ENCODE results near the gene RPS6KA4.
A peak's percentile ranks its signal among the peaks of the same experiment; 100 is the strongest.

Gene RPS6KA4

GRCh38 chr11:64316672-64317324 is 42.2 kb upstream of the RPS6KA4 start:
- 0 out of 2 replicates have a peak, but pooled peaks cover 6% of the 10 kb centered on the region for H3K36me3 ChIP-seq
- DNase-seq, result no peak
- H3K4me3 ChIP-seq (ENCODE audit: low read depth, low read length), result peak overlapping the region; percentile 78
- H3K27me3 ChIP-seq, result no peaks in the 10 kb centered on the region
- no peaks in the 10 kb centered on the region for H3K9me3 ChIP-seq
- no peaks in the 10 kb centered on the region for H3K4me1 ChIP-seq
- TF ChIP-seq, protein P1, sequence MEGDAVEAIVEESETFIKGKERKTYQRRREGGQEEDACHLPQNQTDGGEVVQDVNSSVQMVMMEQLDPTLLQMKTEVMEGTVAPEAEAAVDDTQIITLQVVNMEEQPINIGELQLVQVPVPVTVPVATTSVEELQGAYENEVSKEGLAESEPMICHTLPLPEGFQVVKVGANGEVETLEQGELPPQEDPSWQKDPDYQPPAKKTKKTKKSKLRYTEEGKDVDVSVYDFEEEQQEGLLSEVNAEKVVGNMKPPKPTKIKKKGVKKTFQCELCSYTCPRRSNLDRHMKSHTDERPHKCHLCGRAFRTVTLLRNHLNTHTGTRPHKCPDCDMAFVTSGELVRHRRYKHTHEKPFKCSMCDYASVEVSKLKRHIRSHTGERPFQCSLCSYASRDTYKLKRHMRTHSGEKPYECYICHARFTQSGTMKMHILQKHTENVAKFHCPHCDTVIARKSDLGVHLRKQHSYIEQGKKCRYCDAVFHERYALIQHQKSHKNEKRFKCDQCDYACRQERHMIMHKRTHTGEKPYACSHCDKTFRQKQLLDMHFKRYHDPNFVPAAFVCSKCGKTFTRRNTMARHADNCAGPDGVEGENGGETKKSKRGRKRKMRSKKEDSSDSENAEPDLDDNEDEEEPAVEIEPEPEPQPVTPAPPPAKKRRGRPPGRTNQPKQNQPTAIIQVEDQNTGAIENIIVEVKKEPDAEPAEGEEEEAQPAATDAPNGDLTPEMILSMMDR (IDR thresholded peaks at IDR 0.05; ENCODE audit: low read depth, low read length), result 0 out of 2 replicates have a peak, but pooled peaks have one; percentile 4

- TF ChIP-seq, protein P1 (IDR thresholded peaks at IDR 0.05; ENCODE audit: low read depth, low read length), result no peak
- H3K27me3 ChIP-seq, result no peaks in the 10 kb centered on the region
- H3K36me3 ChIP-seq, result 0 out of 2 replicates have a peak, but pooled peaks cover 6% of the 10 kb centered on the region
- peak; percentile 85 for DNase-seq
- no peaks in the 10 kb centered on the region for H3K9me3 ChIP-seq
- no peaks in the 10 kb centered on the region for H3K4me1 ChIP-seq
- peak within 1 kb of the TSS; percentile 78 for H3K4me3 ChIP-seq (ENCODE audit: low read depth, low read length)
Measured at GRCh38 chr11:64317325-64317960, 41.5 kb upstream of the RPS6KA4 start, which contains the start of gene TRMT112. Gene TRMT112 (minus strand): TSS chr11:64317559. CDS start chr11:64317526, 33 bp downstream.

GRCh38 chr11:64317961-64318765 is 40.8 kb upstream of the RPS6KA4 start, which contains the start of gene PRDX5:
Gene PRDX5 (plus strand): TSS chr11:64318121. CDS start chr11:64318216, 95 bp downstream.
- Histone ChIP-seq H3K27me3 (no peaks in the 10 kb centered on the region), H3K9me3 (no peaks in the 10 kb centered on the region), H3K4me1 (no peaks in the 10 kb centered on the region), H3K4me3 (ENCODE audit: low read depth, low read length) (peak within 1 kb of the TSS; percentile 78), H3K36me3 (0 out of 2 replicates have a peak, but pooled peaks cover 6% of the 10 kb centered on the region)
- DNase-seq, result peak; percentile 92
- TF ChIP-seq, protein P1 (IDR thresholded peaks at IDR 0.05; ENCODE audit: low read depth, low read length), result 0 out of 2 replicates have a peak, but pooled peaks have one; percentile 14

DNA sequence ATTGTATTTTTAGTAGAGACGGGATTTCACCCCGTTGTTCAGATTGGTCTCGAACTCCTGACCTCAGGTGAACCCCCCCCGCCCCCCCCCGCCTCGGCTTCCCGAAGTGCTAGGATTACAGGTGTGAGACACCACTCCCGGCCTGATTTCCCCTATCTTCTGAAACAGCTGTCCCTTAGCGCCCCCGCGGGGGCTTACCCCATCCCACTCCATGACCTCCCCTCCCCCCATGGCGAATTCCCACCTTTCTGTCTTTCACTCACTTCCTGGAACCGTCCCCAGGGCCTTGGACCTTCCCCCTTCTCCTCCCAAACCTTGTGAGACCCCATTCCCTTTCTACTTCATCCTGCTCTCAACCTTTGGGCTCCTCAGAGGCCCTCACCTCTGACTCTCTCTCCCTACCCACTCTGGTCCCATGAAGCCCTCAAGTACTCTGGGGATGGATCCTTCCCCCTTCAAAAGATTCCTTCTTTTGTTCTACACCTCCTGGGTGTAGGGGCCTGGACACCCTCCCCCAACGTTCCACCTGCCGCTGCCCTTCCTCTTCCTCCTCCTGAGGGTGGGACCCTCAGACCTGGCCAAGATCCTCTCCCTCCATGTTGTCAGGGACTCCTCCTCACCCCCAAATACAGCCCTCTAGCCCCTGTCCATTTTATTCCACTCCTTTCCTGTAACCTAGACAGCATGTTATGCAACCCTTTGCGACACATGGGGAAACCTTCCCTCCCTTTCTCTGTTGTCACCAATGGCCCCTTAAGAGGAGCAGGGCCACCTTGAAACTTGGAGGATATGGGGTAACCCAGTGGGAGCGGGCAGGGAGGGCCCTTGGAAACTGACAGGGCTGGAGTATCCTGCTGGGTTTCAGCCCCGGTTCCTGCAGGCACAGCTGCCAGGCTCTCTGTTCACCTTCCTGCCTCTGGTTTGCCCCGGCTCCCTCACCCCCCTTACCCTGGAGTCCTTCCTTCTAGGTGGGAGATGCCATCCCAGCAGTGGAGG is 39.9 kb upstream of the RPS6KA4 start:
- Histone ChIP-seq H3K27me3 (no peaks in the 10 kb centered on the region), H3K9me3 (no peaks in the 10 kb centered on the region), H3K36me3 (0 out of 2 replicates have a peak, but pooled peaks cover 6% of the 10 kb centered on the region), H3K4me3 (ENCODE audit: low read depth, low read length) (peak overlapping the region; percentile 78), H3K4me1 (no peaks in the 10 kb centered on the region)
- DNase-seq, result no peak
- TF ChIP-seq, protein P1 (IDR thresholded peaks at IDR 0.05; ENCODE audit: low read depth, low read length), result no peak

DNA sequence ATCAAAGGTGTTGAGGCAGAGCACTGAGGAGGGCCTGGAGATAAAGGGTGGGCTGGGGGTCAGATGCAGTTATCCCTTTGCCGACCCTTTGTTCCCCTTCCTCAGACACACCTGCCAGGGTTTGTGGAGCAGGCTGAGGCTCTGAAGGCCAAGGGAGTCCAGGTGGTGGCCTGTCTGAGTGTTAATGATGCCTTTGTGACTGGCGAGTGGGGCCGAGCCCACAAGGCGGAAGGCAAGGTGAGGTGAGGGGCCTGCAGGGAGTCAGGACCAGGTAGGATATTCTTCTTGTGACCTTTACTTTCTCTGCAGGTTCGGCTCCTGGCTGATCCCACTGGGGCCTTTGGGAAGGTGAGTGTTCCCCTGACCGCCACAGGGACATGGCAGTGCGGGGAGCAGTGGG is 38.4 kb upstream of the RPS6KA4 start:
- no peak for DNase-seq
- TF ChIP-seq, protein P1 (IDR thresholded peaks at IDR 0.05; ENCODE audit: low read depth, low read length), result no peak

More for the DNA sequence above, 38.4 kb upstream of the RPS6KA4 start:
- Histone ChIP-seq H3K4me3 (ENCODE audit: low read depth, low read length) (no peak overlapping the region), H3K4me1 (no peaks in the 10 kb centered on the region), H3K36me3 (no peaks in the 10 kb centered on the region), H3K9me3 (no peaks in the 10 kb centered on the region), H3K27me3 (no peaks in the 10 kb centered on the region)
